Spleen (tissue), 11 donors: ENCODE data around the gene STYXL1. TPM values are rescaled to one million over a fixed set of nuclear protein-coding genes. Genes with fewer than 3 reads are reported as not detected.

Source experiments
- DNase-seq: peaks from one replicate; pipeline ENCODE4 v3.0.0-alpha.2; 2020
- H3K27ac ChIP-seq, 8 donors: fragments of 200-600 bp; sonication (generic) in 7 of 8; 1 replicate in 4 of 8; 2 replicates in 4 of 8; pipeline versions ENCODE4 v1.5.0 to v1.8.0; 2016 to 2021; ENCODE audit warnings: inconsistent platforms in 4 of 8, mild to moderate bottlenecking in 4 of 8, moderate library complexity in 1 of 8
- H3K27me3 ChIP-seq, 7 donors: fragments of 200-600 bp; sonication (generic) in 6 of 7; replicated peaks in 1 of 7; 1 replicate in 4 of 7; 2 replicates in 3 of 7; pipeline versions ENCODE4 v1.5.0 to v1.8.0; 2016 to 2021; ENCODE audit warnings: inconsistent platforms in 3 of 7, mild to moderate bottlenecking in 1 of 7
- H3K36me3 ChIP-seq, 6 donors: fragments of 200-600 bp; sonication (generic) in 5 of 6; 1 replicate in 4 of 6; 2 replicates in 2 of 6; pipeline versions ENCODE4 v1.5.0 to v1.8.0; 2016 to 2021; ENCODE audit warnings: inconsistent platforms in 2 of 6
- H3K4me1 ChIP-seq, 6 donors: fragments of 200-600 bp; sonication (generic) in 5 of 6; 1 replicate in 3 of 6; 2 replicates in 3 of 6; pipeline versions ENCODE4 v1.5.0 to v1.8.0; 2016 to 2021; ENCODE audit warnings: inconsistent platforms in 3 of 6
- H3K4me3 ChIP-seq, 8 donors: fragments of 200-600 bp; sonication (generic) in 7 of 8; 1 replicate in 4 of 8; 2 replicates in 4 of 8; pipeline versions ENCODE4 v1.5.0 to v1.8.0; 2016 to 2021; ENCODE audit warnings: inconsistent platforms in 4 of 8, mild to moderate bottlenecking in 4 of 8, moderate library complexity in 2 of 8
- H3K9me3 ChIP-seq, 8 donors: fragments of 200-600 bp; sonication (generic) in 7 of 8; 1 replicate in 4 of 8; 2 replicates in 4 of 8; pipeline versions ENCODE4 v1.5.0 to v1.8.0; 2016 to 2021; ENCODE audit warnings: inconsistent platforms in 4 of 8
- CTCF ChIP-seq, 11 experiments: fragments of 200-600 bp in 7 of 11; fragments of 450-650 bp in 4 of 11; sonication (generic) in 4 of 11; IDR thresholded peaks in 8 of 11; conservative IDR thresholded peaks in 3 of 11; 1 replicate in 7 of 11; 2 replicates in 4 of 11; pipeline versions ENCODE4 v1.4.0 to v1.8.0; 2016 to 2021; ENCODE audit warnings: antibody characterized with exemption in 11 of 11, inconsistent platforms in 4 of 11, mild to moderate bottlenecking in 1 of 11
- POLR2A ChIP-seq, 3 donors: fragments of 450-650 bp; IDR thresholded peaks; one replicate each; pipeline ENCODE4 v1.5.1; 2017; ENCODE audit warnings: antibody characterized with exemption in 3 of 3, mild to moderate bottlenecking in 1 of 3
- POLR2AphosphoS5 ChIP-seq, 3 donors: sonication (generic); formaldehyde crosslinking; IDR thresholded peaks; one replicate each; pipeline ENCODE4 v1.5.1; 2017; ENCODE audit warnings: antibody characterized with exemption in 3 of 3
- WGBS, 5 donors: extraction: QIAGEN DNeasy Blood & Tissue Kit in 3 of 5; methylation state at CpG; one replicate each; pipeline versions ENCODE4 v1.1.5 to v1.1.7; 2013 to 2018; 5-methylcytosine and 5-hydroxymethylcytosine counted together
- intact Hi-C: fragments of 100-400 bp; cut with DNase I; formaldehyde crosslinking; loops from one replicate; pipeline ENCODE4 v1.15.0; 2023; ENCODE audit warnings: low total_unique reads
- polyA plus RNA-seq, 3 donors: library from polyadenylated mRNA; stranded (reverse); fragments of 200-250 nt; gene quantifications; one replicate each; pipeline ENCODE4 v1.2.1, GENCODE V29; 2013
- small RNA-seq, 4 donors: library from RNA; depleted of rRNA; stranded (forward); fragments of <200 nt; gene quantifications; one replicate each; pipeline ENCODE3, GENCODE V24; 2016
- total RNA-seq, 7 donors: library from RNA; depleted of rRNA in 3 of 7; stranded (reverse); fragments of >200 nt in 3 of 7; fragmentation: NEBNext Ultra II Directional in 4 of 7; extraction: Animal tissue kit (Norgen Biotek cat#: 25700) in 4 of 7; gene quantifications; one replicate each; pipeline versions ENCODE4 v1.1.0 to v1.2.1, GENCODE V29; 2016 to 2021
- donor health status: healthy with polysubstance abuse.
- donor health status: DM: no; HTN: no; CAD: no; lungs with moderate emphysema.
- donor health status: DM: no; HTN: no; CAD: no.
- donor health status: Bipolar disorder and iron deficiency.
- donor health status: healthy.
- donor health status: DM: no; HTN: no; CAD: no.
- donor health status: DM: yes; HTN: yes; CAD: no.

The STYXL1 gene
- total and polyA plus RNA-seq, 10 donors, result 18.3 to 60.4 (median 34.4) TPM

GRCh38 chr7:75950111-75950681 is 97.6 kb downstream of the STYXL1 start:
- H3K4me3 ChIP-seq, result no peak overlapping the region
- peaks cover 0 to 41% (median 9%) of the 10 kb centered on the region in 6 donors for H3K36me3 ChIP-seq
- H3K9me3 ChIP-seq, result no peaks in the 10 kb centered on the region
- TF ChIP-seq POLR2A (IDR thresholded peaks at IDR 0.05) (no peak), CTCF (IDR thresholded peaks at IDR 0.05 in 8 of 11, conservative IDR thresholded peaks at IDR 0.05 in 3 of 11) (peak in 1 of 11 experiments; percentile 12)
- H3K27me3 ChIP-seq, result no peaks in the 10 kb centered on the region
- intact Hi-C loops, result no loop called here
- H3K4me1 ChIP-seq, result peaks cover 0 to 80% (median 26%) of the 10 kb centered on the region in 6 donors
- 69 to 91% (median 84%) methylated on average over 15 of the region's 15 CpGs for WGBS, 5 donors
- no peak for DNase-seq
- peak overlapping the region in 4 of 8 donors; percentile 79 to 86 (median 84) for H3K27ac ChIP-seq

- no peaks in the 10 kb centered on the region for H3K9me3 ChIP-seq
- 74 to 82% (median 81%) methylated on average over 9 of the region's 9 CpGs for WGBS, 5 donors
- no peak for DNase-seq
- no peak overlapping the region for H3K4me3 ChIP-seq
- H3K27ac ChIP-seq, result no peak overlapping the region
- intact Hi-C loops, result no loop called here
- H3K27me3 ChIP-seq, result no peaks in the 10 kb centered on the region
- peaks cover 0 to 69% (median 16%) of the 10 kb centered on the region in 6 donors for H3K4me1 ChIP-seq
- peaks cover 0 to 25% (median 0%) of the 10 kb centered on the region in 6 donors for H3K36me3 ChIP-seq
- TF ChIP-seq POLR2A (IDR thresholded peaks at IDR 0.05) (no peak), POLR2AphosphoS5 (IDR thresholded peaks at IDR 0.05) (no peak), CTCF (IDR thresholded peaks at IDR 0.05 in 8 of 11, conservative IDR thresholded peaks at IDR 0.05 in 3 of 11) (no peak)
Observed at GRCh38 chr7:75948179-75948578, 99.6 kb downstream of the STYXL1 start.

Small RNA genes lying within 50 kb of the gene (small RNA-seq; reads per million reads assigned to genes)
- gene RNU6-863P, result 0 reads per million in 4 donors

Other genes starting within 250 kb of the STYXL1 start
- gene CCL24, start 234.2 kb downstream of the STYXL1 start, total RNA-seq, result 100 to 1,000 TPM in 4 of 7 donors, 10 to 100 TPM in 3; 39.5 to 321 (median 198) TPM
- 10 to 100 TPM in 1 of 3 donors, 1 to 10 TPM in 2; 3.8 to 11.1 (median 6.8) TPM for gene CCL24, start 234.2 kb downstream of the STYXL1 start, polyA plus RNA-seq
- 10 to 100 TPM; 37.6 to 69.2 (median 54.9) TPM for gene RHBDD2, start 169.0 kb downstream of the STYXL1 start, total RNA-seq
- gene RHBDD2, start 169.0 kb downstream of the STYXL1 start, polyA plus RNA-seq, result 10 to 100 TPM; 30.5 to 48.1 (median 37.5) TPM
- gene POR, start 132.8 kb downstream of the STYXL1 start, total RNA-seq, result 100 to 1,000 TPM; 103 to 170 (median 139) TPM
- gene POR, start 132.8 kb downstream of the STYXL1 start, polyA plus RNA-seq, result 10 to 100 TPM; 49.1 to 83.0 (median 61.4) TPM
- gene TMEM120A, start 53.4 kb downstream of the STYXL1 start, total RNA-seq, result 10 to 100 TPM; 24.9 to 57.9 (median 41.4) TPM
- gene TMEM120A, start 53.4 kb downstream of the STYXL1 start, polyA plus RNA-seq, result 10 to 100 TPM; 30.1 to 66.2 (median 56.6) TPM
- gene MDH2, start 106 bp upstream of the STYXL1 start, total RNA-seq, result 100 to 1,000 TPM in 3 of 7 donors, 10 to 100 TPM in 4; 62.2 to 129 (median 97.7) TPM
- gene MDH2, start 106 bp upstream of the STYXL1 start, polyA plus RNA-seq, result 10 to 100 TPM; 45.5 to 74.1 (median 71.4) TPM
- gene SRRM3, start 153.9 kb upstream of the STYXL1 start, total RNA-seq, result 1 to 10 TPM in 2 of 7 donors, under 1 TPM in 4, not detected in 1; 0.23 to 1.2 (median 0.76) TPM
- gene SRRM3, start 153.9 kb upstream of the STYXL1 start, polyA plus RNA-seq, result 1 to 10 TPM in 1 of 3 donors, under 1 TPM in 2; 0.93 to 1.6 (median 0.96) TPM